HG02678 (cell line): ENCODE data around the gene BRD8.
"Not testable (repeated sequence)": the region's sequence is repeated elsewhere in the genome, so short reads cannot be mapped to it uniquely, and the experiment has no call there.

Experiments
- ATAC-seq: cut with Tn5 transposase; IDR thresholded peaks from one replicate; pipeline ENCODE4 v1.9.1; 2021; ENCODE audit warnings: mild to moderate bottlenecking, moderate library complexity; ENCODE audit not compliant: unreplicated experiment

BRD8 gene

GRCh38 chr5:138178516-138179276 is at the start of gene BRD8, which contains the start of gene KIF20A:
Gene BRD8, minus strand, starts transcription at chr5:138178630. Its CDS starts 16 bp downstream, at chr5:138178614.
Gene KIF20A, plus strand, starts transcription at chr5:138179112. Its CDS starts 569 bp downstream, at chr5:138179681.
- ATAC-seq: peak; percentile 83

GRCh38 chr5:138226910-138227309 is 48.5 kb upstream of the BRD8 start:
- ATAC-seq: no peak

GRCh38 chr5:138224712-138225111 is 46.3 kb upstream of the BRD8 start:
- no peak for ATAC-seq

GRCh38 chr5:138223532-138223931 is 45.1 kb upstream of the BRD8 start:
- no peak for ATAC-seq

- ATAC-seq: no peak
These were observed 38.4 kb upstream of the BRD8 start for GRCh38 chr5:138216799-138217198.

- peak; percentile 96 for ATAC-seq
These were observed 35.0 kb upstream of the BRD8 start, which contains the start of gene CDC23 for GRCh38 chr5:138213161-138214029. Gene CDC23, minus strand, starts transcription at chr5:138213323. Its CDS starts 11 bp downstream, at chr5:138213312.

- peak; percentile 23 for ATAC-seq
These were observed 34.4 kb upstream of the BRD8 start for GRCh38 chr5:138212828-138213160.

- ATAC-seq: no peak
These were observed 32.6 kb upstream of the BRD8 start for GRCh38 chr5:138210985-138211384.

GRCh38 chr5:138193859-138194258 is 15.4 kb upstream of the BRD8 start:
- ATAC-seq: not testable (repeated sequence)

- ATAC-seq: no peak
These were observed 14.4 kb upstream of the BRD8 start for GRCh38 chr5:138192826-138193225.

- no peak for ATAC-seq
These were observed 10.2 kb upstream of the BRD8 start for GRCh38 chr5:138188626-138189025.

GRCh38 chr5:138186002-138186447 is 7.6 kb upstream of the BRD8 start:
- ATAC-seq: peak; percentile 54

- ATAC-seq: no peak
These were observed 4.4 kb upstream of the BRD8 start for GRCh38 chr5:138182808-138183207.

- no peak for ATAC-seq
These were observed 2.4 kb upstream of the BRD8 start for GRCh38 chr5:138180841-138181240.

- ATAC-seq: no peak
These were observed 1.9 kb upstream of the BRD8 start for GRCh38 chr5:138180183-138180782.

GRCh38 chr5:138179277-138179857 is 937 bp upstream of the BRD8 start:
- ATAC-seq: no peak

- ATAC-seq: peak; percentile 4
These were observed 402 bp downstream of the BRD8 start for GRCh38 chr5:138177941-138178515.

- ATAC-seq: no peak
These were observed 8.1 kb downstream of the BRD8 start for GRCh38 chr5:138170299-138170698.

- ATAC-seq: no peak
These were observed 9.3 kb downstream of the BRD8 start for GRCh38 chr5:138169124-138169523.

GRCh38 chr5:138163721-138164120 is 14.7 kb downstream of the BRD8 start:
- ATAC-seq: no peak

- ATAC-seq: no peak
These were observed 17.7 kb downstream of the BRD8 start for GRCh38 chr5:138160706-138161105.
